Measurements from ENCODE around the gene FEZ2. TPM values are rescaled to one million over a fixed set of nuclear protein-coding genes. Genes with fewer than 3 reads are reported as not detected.

Gene FEZ2
- polyA plus RNA-seq, 1 donor from 2014 or later: 36.8 TPM

- Histone ChIP-seq H3K4me2 (ENCODE audit: low read length) (no peak overlapping the region), H3K9ac (ENCODE audit: low read length) (no peak overlapping the region), H4K20me1 (ENCODE audit: insufficient read depth) (no peaks in the 10 kb centered on the region), H3K9me2 (ENCODE audit: insufficient read depth, low read length) (no peaks in the 10 kb centered on the region), H3K79me2 (replicated peaks; ENCODE audit: insufficient read depth, low read length) (no peaks in the 10 kb centered on the region), H2AFZ (ENCODE audit: low read depth, low read length) (no peak overlapping the region), H3K36me3 (ENCODE audit: insufficient read depth, low read length) (no peaks in the 10 kb centered on the region), H3K9me3 (ENCODE audit: low read length) (no peaks in the 10 kb centered on the region), H3F3A (ENCODE audit: insufficient read depth, low read length, poor library complexity, severe bottlenecking) (no peaks in the 10 kb centered on the region), H3K27me3 (ENCODE audit: insufficient read depth, low read depth, low read length) (no peaks in the 10 kb centered on the region), H3K4me3 (ENCODE audit: low read length) (no peak overlapping the region), H3K27ac (ENCODE audit: low read length) (no peak overlapping the region)
- TF ChIP-seq TAF1 (IDR thresholded peaks at IDR 0.05; ENCODE audit: low read depth): no peak
- no peak for TF ChIP-seq SMC3 (conservative IDR thresholded peaks at IDR 0.05; ENCODE audit: poor library complexity)
- TF ChIP-seq EZH2 (IDR thresholded peaks at IDR 0.05; ENCODE audit: borderline replicate concordance, insufficient read depth, low read length, poor library complexity, severe bottlenecking): no peak
- no peak for TF ChIP-seq REST (IDR thresholded peaks at IDR 0.05; ENCODE audit: borderline replicate concordance)
- no peak for TF ChIP-seq RAD21 (conservative IDR thresholded peaks at IDR 0.05)
- TF ChIP-seq, protein P1, sequence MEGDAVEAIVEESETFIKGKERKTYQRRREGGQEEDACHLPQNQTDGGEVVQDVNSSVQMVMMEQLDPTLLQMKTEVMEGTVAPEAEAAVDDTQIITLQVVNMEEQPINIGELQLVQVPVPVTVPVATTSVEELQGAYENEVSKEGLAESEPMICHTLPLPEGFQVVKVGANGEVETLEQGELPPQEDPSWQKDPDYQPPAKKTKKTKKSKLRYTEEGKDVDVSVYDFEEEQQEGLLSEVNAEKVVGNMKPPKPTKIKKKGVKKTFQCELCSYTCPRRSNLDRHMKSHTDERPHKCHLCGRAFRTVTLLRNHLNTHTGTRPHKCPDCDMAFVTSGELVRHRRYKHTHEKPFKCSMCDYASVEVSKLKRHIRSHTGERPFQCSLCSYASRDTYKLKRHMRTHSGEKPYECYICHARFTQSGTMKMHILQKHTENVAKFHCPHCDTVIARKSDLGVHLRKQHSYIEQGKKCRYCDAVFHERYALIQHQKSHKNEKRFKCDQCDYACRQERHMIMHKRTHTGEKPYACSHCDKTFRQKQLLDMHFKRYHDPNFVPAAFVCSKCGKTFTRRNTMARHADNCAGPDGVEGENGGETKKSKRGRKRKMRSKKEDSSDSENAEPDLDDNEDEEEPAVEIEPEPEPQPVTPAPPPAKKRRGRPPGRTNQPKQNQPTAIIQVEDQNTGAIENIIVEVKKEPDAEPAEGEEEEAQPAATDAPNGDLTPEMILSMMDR (IDR thresholded peaks at IDR 0.05; ENCODE audit: poor library complexity, severe bottlenecking): no peak
- no peak for TF ChIP-seq MXI1 (conservative IDR thresholded peaks at IDR 0.05; ENCODE audit: poor library complexity, severe bottlenecking)
- no peak for TF ChIP-seq POLR2AphosphoS5 (IDR thresholded peaks at IDR 0.05)
- no peak for TF ChIP-seq EP300 (conservative IDR thresholded peaks at IDR 0.05; ENCODE audit: poor library complexity, severe bottlenecking)
Observed at GRCh38 chr2:36535099-36535498, 62.9 kb downstream of the FEZ2 start.

DNA sequence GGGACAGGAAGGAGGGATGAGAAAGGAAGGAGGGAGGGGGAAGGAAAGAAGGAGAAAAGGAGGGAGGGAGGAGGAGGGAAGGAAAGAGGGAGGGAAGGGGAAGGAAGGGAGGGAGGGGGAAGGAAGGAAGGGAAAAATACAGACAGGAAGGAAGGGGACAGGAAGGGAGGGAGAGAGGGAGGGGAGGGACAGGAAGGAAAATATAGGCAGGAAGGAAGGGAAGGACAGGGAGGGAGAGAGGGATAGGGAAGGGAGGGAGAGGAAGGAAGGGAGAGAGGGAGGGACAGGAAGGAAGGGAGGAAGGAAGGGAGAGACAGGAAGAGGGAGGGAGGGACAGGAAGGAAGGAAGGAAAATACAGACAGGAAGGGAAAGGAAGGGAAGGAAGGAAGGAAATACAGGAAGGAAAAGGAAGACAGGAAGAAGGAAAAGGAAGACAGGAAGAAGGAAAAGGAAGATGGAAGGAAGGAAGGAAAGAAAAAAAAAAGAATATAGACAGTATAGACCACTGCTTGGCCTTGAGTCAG lies 63.6 kb downstream of the FEZ2 start:
- no peak overlapping the region for H3K27ac ChIP-seq (ENCODE audit: low read length)
- H4K20me1 ChIP-seq (ENCODE audit: insufficient read depth): no peaks in the 10 kb centered on the region
- H3K36me3 ChIP-seq (ENCODE audit: insufficient read depth, low read length): no peaks in the 10 kb centered on the region
- H3K9me3 ChIP-seq (ENCODE audit: low read length): no peaks in the 10 kb centered on the region
- no peak overlapping the region for H3K9ac ChIP-seq (ENCODE audit: low read length)
- no peak for TF ChIP-seq POLR2AphosphoS5 (IDR thresholded peaks at IDR 0.05)
- TF ChIP-seq EP300 (conservative IDR thresholded peaks at IDR 0.05; ENCODE audit: poor library complexity, severe bottlenecking): no peak
- TF ChIP-seq, protein P1 (IDR thresholded peaks at IDR 0.05; ENCODE audit: poor library complexity, severe bottlenecking): no peak
- no peak for TF ChIP-seq TAF1 (IDR thresholded peaks at IDR 0.05; ENCODE audit: low read depth)
- TF ChIP-seq EZH2 (IDR thresholded peaks at IDR 0.05; ENCODE audit: borderline replicate concordance, insufficient read depth, low read length, poor library complexity, severe bottlenecking): no peak
- no peak for TF ChIP-seq MXI1 (conservative IDR thresholded peaks at IDR 0.05; ENCODE audit: poor library complexity, severe bottlenecking)
- no peak for TF ChIP-seq SMC3 (conservative IDR thresholded peaks at IDR 0.05; ENCODE audit: poor library complexity)
- no peak for TF ChIP-seq REST (IDR thresholded peaks at IDR 0.05; ENCODE audit: borderline replicate concordance)
- no peak for TF ChIP-seq RAD21 (conservative IDR thresholded peaks at IDR 0.05)
- H3K4me3 ChIP-seq (ENCODE audit: low read length): no peak overlapping the region
- no peak overlapping the region for H2AFZ ChIP-seq (ENCODE audit: low read depth, low read length)
- no peak overlapping the region for H3K4me2 ChIP-seq (ENCODE audit: low read length)
- H3K27me3 ChIP-seq (ENCODE audit: insufficient read depth, low read depth, low read length): no peaks in the 10 kb centered on the region
- H3F3A ChIP-seq (ENCODE audit: insufficient read depth, low read length, poor library complexity, severe bottlenecking): no peaks in the 10 kb centered on the region
- H3K9me2 ChIP-seq (ENCODE audit: insufficient read depth, low read length): no peaks in the 10 kb centered on the region
- H3K79me2 ChIP-seq (replicated peaks; ENCODE audit: insufficient read depth, low read length): no peaks in the 10 kb centered on the region

Data from neural cell (in vitro differentiated cells).